H9 (cell line): ENCODE measurements around the gene MS4A6E. TPM values are rescaled to one million over a fixed set of nuclear protein-coding genes. Genes with fewer than 3 reads are reported as not detected.

Source experiments
- DNase-seq: peaks from one replicate; pipeline ENCODE4 v3.0.0-alpha.2; 2017
- H2AFZ ChIP-seq: one replicate; pipeline ENCODE4 v1.6.1; 2013; ENCODE audit warnings: mild to moderate bottlenecking, low read length, control low read depth, moderate library complexity
- H2AK5ac ChIP-seq: 2 replicates; pipeline ENCODE4 v1.6.1; 2013; ENCODE audit warnings: low read length, control low read depth, mixed read lengths; ENCODE audit not compliant: insufficient read length
- H2BK120ac ChIP-seq: one replicate; pipeline ENCODE4 v1.6.1; 2013; ENCODE audit warnings: low read depth, mild to moderate bottlenecking, low read length, control low read depth, inconsistent platforms; ENCODE audit not compliant: poor library complexity, severe bottlenecking
- H2BK12ac ChIP-seq: 2 replicates; pipeline ENCODE4 v1.6.1; 2013; ENCODE audit warnings: low read length, control low read depth, mixed read lengths, low read depth; ENCODE audit not compliant: insufficient read length
- H2BK15ac ChIP-seq: 2 replicates; pipeline ENCODE4 v1.6.1; 2013; ENCODE audit warnings: low read depth, low read length, control low read depth
- H2BK20ac ChIP-seq: one replicate; pipeline ENCODE4 v1.6.1; 2013; ENCODE audit warnings: low read depth, mild to moderate bottlenecking, low read length, control low read depth, inconsistent platforms; ENCODE audit not compliant: poor library complexity, severe bottlenecking
- H2BK5ac ChIP-seq: 2 replicates; pipeline ENCODE4 v1.6.1; 2013; ENCODE audit warnings: low read length, control low read depth, mixed read lengths; ENCODE audit not compliant: insufficient read length
- H3K14ac ChIP-seq: 2 replicates; pipeline ENCODE4 v1.6.1; 2013; ENCODE audit warnings: low read length, control low read depth; ENCODE audit not compliant: insufficient read depth
- H3K18ac ChIP-seq: 2 replicates; pipeline ENCODE4 v1.6.1; 2013; ENCODE audit warnings: low read depth, mild to moderate bottlenecking, mixed read lengths, low read length, control low read depth; ENCODE audit not compliant: insufficient read length
- H3K23ac ChIP-seq: 2 replicates; pipeline ENCODE4 v1.6.1; 2013; ENCODE audit warnings: low read length, control low read depth, mixed read lengths, low read depth; ENCODE audit not compliant: insufficient read length
- H3K23me2 ChIP-seq: 2 replicates; pipeline ENCODE4 v1.6.1; 2013; ENCODE audit warnings: low read depth, mild to moderate bottlenecking, mixed read lengths, low read length, control low read depth; ENCODE audit not compliant: insufficient read length, poor library complexity, severe bottlenecking
- H3K27ac ChIP-seq: 2 replicates; pipeline ENCODE4 v1.5.1; 2013; ENCODE audit warnings: low read length, control low read depth, mixed read lengths, low read depth; ENCODE audit not compliant: insufficient read length
- H3K27me3 ChIP-seq: 2 replicates; pipeline ENCODE4 v1.6.1; 2013; ENCODE audit warnings: low read length, control low read depth, inconsistent platforms; ENCODE audit not compliant: insufficient read depth
- H3K4ac ChIP-seq: 2 replicates; pipeline ENCODE4 v1.6.1; 2013; ENCODE audit warnings: low read depth, mild to moderate bottlenecking, control low read depth, inconsistent platforms, low read length, moderate library complexity
- H3K4me1 ChIP-seq: 2 replicates; pipeline ENCODE4 v1.6.1; 2013; ENCODE audit warnings: low read length, control low read depth, inconsistent platforms; ENCODE audit not compliant: insufficient read depth
- H3K4me2 ChIP-seq: 2 replicates; pipeline ENCODE4 v1.6.1; 2013; ENCODE audit warnings: low read length, control low read depth, mixed read lengths; ENCODE audit not compliant: insufficient read length, insufficient read depth
- H3K56ac ChIP-seq: 2 replicates; pipeline ENCODE4 v1.6.1; 2013; ENCODE audit warnings: low read depth, mild to moderate bottlenecking, mixed read lengths, low read length, control low read depth; ENCODE audit not compliant: insufficient read length
- H3K79me1 ChIP-seq: 2 replicates; pipeline ENCODE4 v1.6.1; 2013; ENCODE audit warnings: low read depth, mild to moderate bottlenecking, moderate library complexity, low read length, control low read depth, inconsistent platforms; ENCODE audit not compliant: insufficient read depth, poor library complexity, severe bottlenecking
- H3K79me2 ChIP-seq: 2 replicates; pipeline ENCODE4 v1.6.1; 2013; ENCODE audit warnings: low read length, control low read depth, inconsistent platforms; ENCODE audit not compliant: insufficient read depth
- H3K9ac ChIP-seq: 2 replicates; pipeline ENCODE4 v1.6.1; 2013; ENCODE audit warnings: low read length, control low read depth, mixed read lengths; ENCODE audit not compliant: insufficient read length; ENCODE audit errors: extremely low read depth
- H3K9me3 ChIP-seq: one replicate; pipeline ENCODE4 v1.6.1; 2013; ENCODE audit warnings: low read depth, low read length, inconsistent platforms; ENCODE audit not compliant: control insufficient read depth
- H3T11ph ChIP-seq: one replicate; pipeline ENCODE4 v1.6.1; 2013; ENCODE audit warnings: mild to moderate bottlenecking, low read length, control low read depth, inconsistent platforms
- H4K20me1 ChIP-seq: one replicate; pipeline ENCODE4 v1.6.1; 2013; ENCODE audit not compliant: control insufficient read depth, insufficient read length, insufficient read depth
- H4K5ac ChIP-seq: 2 replicates; pipeline ENCODE4 v1.6.1; 2013; ENCODE audit warnings: low read depth, mild to moderate bottlenecking, mixed read lengths, low read length, control low read depth; ENCODE audit not compliant: insufficient read length
- H4K8ac ChIP-seq: replicated peaks from 2 replicates; pipeline ENCODE4 v1.6.1; 2013; ENCODE audit warnings: low read length, control low read depth, mixed read lengths, low read depth; ENCODE audit not compliant: insufficient read length
- H4K91ac ChIP-seq: 2 replicates; pipeline ENCODE4 v1.6.1; 2013; ENCODE audit warnings: low read depth, mild to moderate bottlenecking, moderate library complexity, mixed read lengths, low read length, control low read depth; ENCODE audit not compliant: insufficient read length
- H3K27ac Mint-ChIP-seq, 3 experiments: 2 replicates in 2 of 3; 3 replicates in 1 of 3; pipeline ENCODE4 v1.8.0; 2020 to 2021; ENCODE audit warnings: mixed read lengths in 3 of 3, mild to moderate bottlenecking in 1 of 3, moderate library complexity in 1 of 3
- H3K27me3 Mint-ChIP-seq: 2 replicates; pipeline ENCODE4 v1.8.0; 2021; ENCODE audit warnings: low read depth, mild to moderate bottlenecking, moderate library complexity, mixed read lengths
- H3K36me3 Mint-ChIP-seq, 3 experiments: 2 replicates in 2 of 3; 3 replicates in 1 of 3; pipeline ENCODE4 v1.8.0; 2020 to 2021; ENCODE audit warnings: low read depth in 3 of 3, mixed read lengths in 3 of 3; ENCODE audit not compliant: insufficient read depth in 1 of 3
- H3K4me1 Mint-ChIP-seq, 2 experiments: 2 replicates each; pipeline ENCODE4 v1.8.0; 2020; ENCODE audit warnings: mixed read lengths in 2 of 2
- H3K4me3 Mint-ChIP-seq, 2 experiments: 2 replicates in 1 of 2; 3 replicates in 1 of 2; pipeline ENCODE4 v1.8.0; 2020 to 2021; ENCODE audit warnings: mild to moderate bottlenecking in 2 of 2, mixed read lengths in 2 of 2, moderate library complexity in 1 of 2
- H3K9me3 Mint-ChIP-seq, 2 experiments: 2 replicates in 1 of 2; 3 replicates in 1 of 2; pipeline ENCODE4 v1.8.0; 2020; ENCODE audit warnings: mild to moderate bottlenecking in 2 of 2, mixed read lengths in 2 of 2, moderate library complexity in 1 of 2
- WGBS: extraction: QIAGEN DNeasy Blood & Tissue Kit; methylation state at CpG from one replicate; pipeline ENCODE4 v1.1.7; 2013; ENCODE audit warnings: missing lambda C conversion rate, low lambda C conversion rate, mixed read lengths; ENCODE audit not compliant: insufficient read length; ENCODE audit errors: extremely low coverage; 5-methylcytosine and 5-hydroxymethylcytosine counted together
- total RNA-seq: library from RNA; stranded (reverse); gene quantifications from 2 replicates; pipeline ENCODE4 v1.2.1, GENCODE V29; 2021
- TF ChIP-seq, protein P1 (sequence below): fragments of 200-600 bp; sonication (generic); conservative IDR thresholded peaks from 3 replicates; pipeline ENCODE4 v1.8.0; 2021; ENCODE audit warnings: antibody characterized with exemption, mild to moderate bottlenecking

MS4A6E gene
- total RNA-seq, 1 experiment from 2014 or later = not detected

DNA sequence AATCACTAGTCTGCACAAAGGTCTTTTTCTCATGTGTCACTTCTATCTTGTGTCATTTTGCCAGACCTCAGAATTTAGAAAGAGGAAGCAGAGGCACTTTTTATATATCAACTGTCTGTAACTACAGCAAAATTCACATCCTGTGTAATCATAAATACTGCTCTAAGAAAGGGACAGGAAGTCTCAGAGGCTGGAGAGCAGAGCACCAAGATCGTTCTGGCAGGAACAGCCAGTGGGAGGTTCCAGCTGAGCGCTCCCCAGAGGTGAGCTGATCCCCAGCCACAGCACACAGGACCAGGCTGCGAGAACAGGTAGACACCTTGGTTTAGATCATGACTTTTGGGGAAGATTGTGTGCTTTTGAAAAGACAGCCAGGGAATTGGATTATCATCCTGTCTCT lies 51.3 kb downstream of the MS4A6E start, which contains the start of gene MS4A7:
MS4A7 (plus strand) TSS at position 179 of the 400 bp plus-strand sequence. CDS start 4,610 bp downstream, outside the sequence.
- no peak within 1 kb of the TSS for H4K8ac ChIP-seq
- H3K56ac ChIP-seq = no peak within 1 kb of the TSS
- H4K91ac ChIP-seq = no peak within 1 kb of the TSS
- H3K23ac ChIP-seq = no peak within 1 kb of the TSS
- H2BK20ac ChIP-seq = no peak within 1 kb of the TSS
- no peak within 1 kb of the TSS for H2AK5ac ChIP-seq
- no peak within 1 kb of the TSS for H3K14ac ChIP-seq
- Mint-ChIP-seq H3K4me3 (no peak within 1 kb of the TSS), H3K27ac (peak within 1 kb of the TSS in 1 of 3 experiments; percentile 86; a peak in 2 of 7 replicates), H3K9me3 (peaks cover 0 to 2% of the 10 kb centered on the region in 2 experiments; a peak in 2 of 5 replicates), H3K4me1 (peaks cover 0 to 2% of the 10 kb centered on the region in 2 experiments; a peak in 2 of 4 replicates), H3K36me3 (0 out of 7 replicates have a peak, but pooled peaks cover 0 to 1% (median 0%) of the 10 kb centered on the region in 3 experiments), H3K27me3 (no peaks in the 10 kb centered on the region)
- H2BK5ac ChIP-seq = no peak within 1 kb of the TSS
- TF ChIP-seq, protein P1, sequence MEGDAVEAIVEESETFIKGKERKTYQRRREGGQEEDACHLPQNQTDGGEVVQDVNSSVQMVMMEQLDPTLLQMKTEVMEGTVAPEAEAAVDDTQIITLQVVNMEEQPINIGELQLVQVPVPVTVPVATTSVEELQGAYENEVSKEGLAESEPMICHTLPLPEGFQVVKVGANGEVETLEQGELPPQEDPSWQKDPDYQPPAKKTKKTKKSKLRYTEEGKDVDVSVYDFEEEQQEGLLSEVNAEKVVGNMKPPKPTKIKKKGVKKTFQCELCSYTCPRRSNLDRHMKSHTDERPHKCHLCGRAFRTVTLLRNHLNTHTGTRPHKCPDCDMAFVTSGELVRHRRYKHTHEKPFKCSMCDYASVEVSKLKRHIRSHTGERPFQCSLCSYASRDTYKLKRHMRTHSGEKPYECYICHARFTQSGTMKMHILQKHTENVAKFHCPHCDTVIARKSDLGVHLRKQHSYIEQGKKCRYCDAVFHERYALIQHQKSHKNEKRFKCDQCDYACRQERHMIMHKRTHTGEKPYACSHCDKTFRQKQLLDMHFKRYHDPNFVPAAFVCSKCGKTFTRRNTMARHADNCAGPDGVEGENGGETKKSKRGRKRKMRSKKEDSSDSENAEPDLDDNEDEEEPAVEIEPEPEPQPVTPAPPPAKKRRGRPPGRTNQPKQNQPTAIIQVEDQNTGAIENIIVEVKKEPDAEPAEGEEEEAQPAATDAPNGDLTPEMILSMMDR = no peak
- H4K20me1 ChIP-seq = no peaks in the 10 kb centered on the region
- no CpG with 5 or more reads among the region's 3 CpGs for WGBS
- no peaks in the 10 kb centered on the region for H3K4me1 ChIP-seq
- no peak within 1 kb of the TSS for H2BK120ac ChIP-seq
- H3K79me2 ChIP-seq = no peaks in the 10 kb centered on the region
- no peaks in the 10 kb centered on the region for H3K27me3 ChIP-seq
- H3K79me1 ChIP-seq = no peaks in the 10 kb centered on the region
- H3K9ac ChIP-seq = no peak within 1 kb of the TSS
- H4K5ac ChIP-seq = no peak within 1 kb of the TSS
- no peaks in the 10 kb centered on the region for H3K9me3 ChIP-seq
- H3T11ph ChIP-seq = no peak within 1 kb of the TSS
- no peak within 1 kb of the TSS for H3K27ac ChIP-seq
- H3K4ac ChIP-seq = no peak within 1 kb of the TSS
- no peak within 1 kb of the TSS for H2AFZ ChIP-seq
- H2BK12ac ChIP-seq = no peak within 1 kb of the TSS
- no peak within 1 kb of the TSS for H3K4me2 ChIP-seq
- H3K18ac ChIP-seq = no peak within 1 kb of the TSS
- H3K23me2 ChIP-seq = no peaks in the 10 kb centered on the region
- no peak for DNase-seq
- no peak within 1 kb of the TSS for H2BK15ac ChIP-seq
